Activated effector memory CD4-positive, alpha-beta T cell treated with Interleukin-2 at 50 U/mL for 16 hours (primary cell): ENCODE measurements around the gene VAC14.

Experiments used
- DNase-seq: peaks from one replicate; pipeline ENCODE4 v3.0.0-alpha.2; 2020

The VAC14 gene

GRCh38 chr16:70784692-70785555 is 16.0 kb downstream of the VAC14 start:
- no peak for DNase-seq

GRCh38 chr16:70782237-70782636 is 18.7 kb downstream of the VAC14 start:
- no peak for DNase-seq

GRCh38 chr16:70781800-70782199 is 19.2 kb downstream of the VAC14 start:
- no peak for DNase-seq

GRCh38 chr16:70780546-70780945 is 20.4 kb downstream of the VAC14 start:
- no peak for DNase-seq

GRCh38 chr16:70779361-70779760 is 21.6 kb downstream of the VAC14 start:
- no peak for DNase-seq

- no peak for DNase-seq
These were observed 22.1 kb downstream of the VAC14 start for GRCh38 chr16:70778901-70779309.

- DNase-seq, result no peak
These were observed 23.0 kb downstream of the VAC14 start for GRCh38 chr16:70777973-70778406.

GRCh38 chr16:70777496-70777895 is 23.5 kb downstream of the VAC14 start:
- DNase-seq, result no peak

GRCh38 chr16:70775399-70775798 is 25.6 kb downstream of the VAC14 start:
- no peak for DNase-seq

GRCh38 chr16:70774261-70774660 is 26.7 kb downstream of the VAC14 start:
- DNase-seq, result no peak

GRCh38 chr16:70772493-70772892 is 28.5 kb downstream of the VAC14 start:
- DNase-seq, result no peak

- peak; percentile 5 for DNase-seq
These were observed 30.1 kb downstream of the VAC14 start for GRCh38 chr16:70770626-70771552.

GRCh38 chr16:70770291-70770625 is 30.7 kb downstream of the VAC14 start:
- no peak for DNase-seq

GRCh38 chr16:70769761-70770160 is 31.2 kb downstream of the VAC14 start:
- no peak for DNase-seq

GRCh38 chr16:70769131-70769530 is 31.8 kb downstream of the VAC14 start:
- DNase-seq, result no peak

GRCh38 chr16:70768203-70768580 is 32.8 kb downstream of the VAC14 start:
- no peak for DNase-seq

- no peak for DNase-seq
These were observed 33.4 kb downstream of the VAC14 start for GRCh38 chr16:70767377-70768202.

GRCh38 chr16:70766658-70767057 is 34.3 kb downstream of the VAC14 start:
- DNase-seq, result no peak

- DNase-seq, result no peak
These were observed 34.8 kb downstream of the VAC14 start for GRCh38 chr16:70766176-70766575.

- no peak for DNase-seq
These were observed 35.5 kb downstream of the VAC14 start for GRCh38 chr16:70765491-70765890.

- no peak for DNase-seq
These were observed 36.3 kb downstream of the VAC14 start for GRCh38 chr16:70764632-70765031.

- DNase-seq, result no peak
These were observed 40.7 kb downstream of the VAC14 start for GRCh38 chr16:70760221-70760620.

GRCh38 chr16:70759666-70760065 is 41.3 kb downstream of the VAC14 start:
- no peak for DNase-seq
